ENCODE results near the gene SLC8B1. TPM values are rescaled to one million over a fixed set of nuclear protein-coding genes. Genes with fewer than 3 reads are reported as not detected.
"Not testable (repeated sequence)": the region's sequence is repeated elsewhere in the genome, so short reads cannot be mapped to it uniquely, and the experiment has no call there.

SLC8B1 gene
- total and polyA plus RNA-seq, 2 of the 4 experiments (the other 2 are of a cell fraction): 4.1 to 10.2 TPM

GRCh38 chr12:113354192-113354591, 19.3 kb upstream of the SLC8B1 start:
- H4K5ac ChIP-seq (ENCODE audit: low read depth, low read length); H3K4me1 ChIP-seq (ENCODE audit: control insufficient read depth, insufficient read depth, low read length); POLR2A ChIA-PET (ENCODE audit: unreplicated experiment); H2AFZ ChIP-seq (replicated peaks; ENCODE audit: low read length, poor library complexity); in situ Hi-C loops (cut with MboI; ENCODE audit: low sequenced_read_pairs); H2BK20ac ChIP-seq (ENCODE audit: low read depth, low read length); H3K36me3 ChIP-seq (ENCODE audit: control insufficient read depth, insufficient read depth, low read length); H3K56ac ChIP-seq (ENCODE audit: extremely low read depth, insufficient read depth, low read length); H2AK9ac ChIP-seq (replicated peaks; ENCODE audit: low read depth, low read length, poor library complexity); H2BK5ac ChIP-seq (ENCODE audit: low read depth, low read length, poor library complexity, severe bottlenecking); dilution Hi-C loops (cut with HindIII; ENCODE audit: low sequenced_read_pairs, unreplicated experiment); H4K8ac ChIP-seq (ENCODE audit: low read depth in 2 of 2, low read length in 2 of 2); H3K18ac ChIP-seq (ENCODE audit: low read depth, low read length); H2AK5ac ChIP-seq (ENCODE audit: low read depth, low read length); H3K4ac ChIP-seq (ENCODE audit: low read depth, low read length); H3K79me1 ChIP-seq (ENCODE audit: low read depth in 1 of 2, low read length in 2 of 2); H2BK15ac ChIP-seq (ENCODE audit: low read depth, low read length); H3K27ac ChIP-seq (ENCODE audit: insufficient read depth, low read length); H3K4me3 ChIP-seq (ENCODE audit: insufficient read depth, low read depth, low read length); ATAC-seq (ENCODE audit: low read depth); BruUV-seq (replicated peaks); H3K9me1 ChIP-seq (ENCODE audit: insufficient read depth, low read length); H3K9ac ChIP-seq (ENCODE audit: low read depth, low read length); H3K27me3 ChIP-seq (ENCODE audit: control insufficient read depth, insufficient read depth, low read length); H3K23ac ChIP-seq (ENCODE audit: low read depth, low read length); H3K14ac ChIP-seq (replicated peaks; ENCODE audit: low read depth, low read length); DNase-seq; H4K20me1 ChIP-seq (ENCODE audit: insufficient read depth, low read length); H3K4me2 ChIP-seq (ENCODE audit: low read depth, low read length); H2BK120ac ChIP-seq (ENCODE audit: low read depth, low read length); H3K9me3 ChIP-seq (ENCODE audit: control insufficient read depth, insufficient read depth, low read length); CTCF ChIA-PET; H4K91ac ChIP-seq (ENCODE audit: insufficient read depth, low read depth, low read length): not testable (repeated sequence)
- WGBS, 2 experiments (ENCODE audit: extremely low coverage in 2 of 2, insufficient read length in 1 of 2): 90% methylated on average over 3 of the region's 7 CpGs; no CpG with 5 or more reads in 1 of the 2 experiments
- intact Hi-C loops (cut with micrococcal nuclease): loop anchor here (10.0 kb wide), 1 partner anchor 159 kb away; no protein-coding TSS in a partner anchor

Measured in IMR-90 (cell line).